Spleen (tissue), 11 donors: ENCODE data around the gene HSPA9. TPM values are rescaled to one million over a fixed set of nuclear protein-coding genes. Genes with fewer than 3 reads are reported as not detected.

Experiments used
- DNase-seq: peaks from one replicate; pipeline ENCODE4 v3.0.0-alpha.2; 2020
- H3K27ac ChIP-seq, 8 donors: fragments of 200-600 bp; sonication (generic) in 7 of 8; 1 replicate in 4 of 8; 2 replicates in 4 of 8; pipeline versions ENCODE4 v1.5.0 to v1.8.0; 2016 to 2021; ENCODE audit warnings: inconsistent platforms in 4 of 8, mild to moderate bottlenecking in 4 of 8, moderate library complexity in 1 of 8
- H3K27me3 ChIP-seq, 7 donors: fragments of 200-600 bp; sonication (generic) in 6 of 7; replicated peaks in 1 of 7; 1 replicate in 4 of 7; 2 replicates in 3 of 7; pipeline versions ENCODE4 v1.5.0 to v1.8.0; 2016 to 2021; ENCODE audit warnings: inconsistent platforms in 3 of 7, mild to moderate bottlenecking in 1 of 7
- H3K36me3 ChIP-seq, 6 donors: fragments of 200-600 bp; sonication (generic) in 5 of 6; 1 replicate in 4 of 6; 2 replicates in 2 of 6; pipeline versions ENCODE4 v1.5.0 to v1.8.0; 2016 to 2021; ENCODE audit warnings: inconsistent platforms in 2 of 6
- H3K4me1 ChIP-seq, 6 donors: fragments of 200-600 bp; sonication (generic) in 5 of 6; 1 replicate in 3 of 6; 2 replicates in 3 of 6; pipeline versions ENCODE4 v1.5.0 to v1.8.0; 2016 to 2021; ENCODE audit warnings: inconsistent platforms in 3 of 6
- H3K4me3 ChIP-seq, 8 donors: fragments of 200-600 bp; sonication (generic) in 7 of 8; 1 replicate in 4 of 8; 2 replicates in 4 of 8; pipeline versions ENCODE4 v1.5.0 to v1.8.0; 2016 to 2021; ENCODE audit warnings: inconsistent platforms in 4 of 8, mild to moderate bottlenecking in 4 of 8, moderate library complexity in 2 of 8
- H3K9me3 ChIP-seq, 8 donors: fragments of 200-600 bp; sonication (generic) in 7 of 8; 1 replicate in 4 of 8; 2 replicates in 4 of 8; pipeline versions ENCODE4 v1.5.0 to v1.8.0; 2016 to 2021; ENCODE audit warnings: inconsistent platforms in 4 of 8
- CTCF ChIP-seq, 11 experiments: fragments of 200-600 bp in 7 of 11; fragments of 450-650 bp in 4 of 11; sonication (generic) in 4 of 11; IDR thresholded peaks in 8 of 11; conservative IDR thresholded peaks in 3 of 11; 1 replicate in 7 of 11; 2 replicates in 4 of 11; pipeline versions ENCODE4 v1.4.0 to v1.8.0; 2016 to 2021; ENCODE audit warnings: antibody characterized with exemption in 11 of 11, inconsistent platforms in 4 of 11, mild to moderate bottlenecking in 1 of 11
- POLR2A ChIP-seq, 3 donors: fragments of 450-650 bp; IDR thresholded peaks; one replicate each; pipeline ENCODE4 v1.5.1; 2017; ENCODE audit warnings: antibody characterized with exemption in 3 of 3, mild to moderate bottlenecking in 1 of 3
- POLR2AphosphoS5 ChIP-seq, 3 donors: sonication (generic); formaldehyde crosslinking; IDR thresholded peaks; one replicate each; pipeline ENCODE4 v1.5.1; 2017; ENCODE audit warnings: antibody characterized with exemption in 3 of 3
- WGBS, 5 donors: extraction: QIAGEN DNeasy Blood & Tissue Kit in 3 of 5; methylation state at CpG; one replicate each; pipeline versions ENCODE4 v1.1.5 to v1.1.7; 2013 to 2018; 5-methylcytosine and 5-hydroxymethylcytosine counted together
- intact Hi-C: fragments of 100-400 bp; cut with DNase I; formaldehyde crosslinking; loops from one replicate; pipeline ENCODE4 v1.15.0; 2023; ENCODE audit warnings: low total_unique reads
- polyA plus RNA-seq, 3 donors: library from polyadenylated mRNA; stranded (reverse); fragments of 200-250 nt; gene quantifications; one replicate each; pipeline ENCODE4 v1.2.1, GENCODE V29; 2013
- total RNA-seq, 7 donors: library from RNA; depleted of rRNA in 3 of 7; stranded (reverse); fragments of >200 nt in 3 of 7; fragmentation: NEBNext Ultra II Directional in 4 of 7; extraction: Animal tissue kit (Norgen Biotek cat#: 25700) in 4 of 7; gene quantifications; one replicate each; pipeline versions ENCODE4 v1.1.0 to v1.2.1, GENCODE V29; 2016 to 2021
- donor health status: healthy with polysubstance abuse.
- donor health status: DM: no; HTN: no; CAD: no; lungs with moderate emphysema.
- donor health status: DM: no; HTN: no; CAD: no.
- donor health status: Bipolar disorder and iron deficiency.
- donor health status: healthy.
- donor health status: DM: no; HTN: no; CAD: no.
- donor health status: DM: yes; HTN: yes; CAD: no.

HSPA9 gene
- total and polyA plus RNA-seq, 10 donors: 50.4 to 187 (median 140) TPM

- no peaks in the 10 kb centered on the region for H3K9me3 ChIP-seq
- WGBS, 5 donors: 73 to 96% (median 77%) methylated on average over 1 of the region's 1 CpG
- H3K27ac ChIP-seq: no peak overlapping the region
- H3K27me3 ChIP-seq: no peaks in the 10 kb centered on the region
- H3K36me3 ChIP-seq: peaks cover 0 to 79% (median 1%) of the 10 kb centered on the region in 6 donors
- no peak overlapping the region for H3K4me3 ChIP-seq
- DNase-seq: no peak
- H3K4me1 ChIP-seq: peaks cover 0 to 81% (median 31%) of the 10 kb centered on the region in 6 donors
- TF ChIP-seq CTCF (IDR thresholded peaks at IDR 0.05 in 8 of 11, conservative IDR thresholded peaks at IDR 0.05 in 3 of 11) (no peak), POLR2AphosphoS5 (IDR thresholded peaks at IDR 0.05) (no peak), POLR2A (IDR thresholded peaks at IDR 0.05) (no peak)
- intact Hi-C loops: no loop called here
These were observed 47.0 kb downstream of the HSPA9 start for GRCh38 chr5:138528208-138528607.

- 68 to 91% (median 75%) methylated on average over 1 of the region's 1 CpG for WGBS, 5 donors
- H3K9me3 ChIP-seq: no peaks in the 10 kb centered on the region
- intact Hi-C loops: no loop called here
- no peak overlapping the region for H3K27ac ChIP-seq
- peaks cover 0 to 81% (median 28%) of the 10 kb centered on the region in 6 donors for H3K4me1 ChIP-seq
- H3K36me3 ChIP-seq: peaks cover 0 to 76% (median 3%) of the 10 kb centered on the region in 6 donors
- H3K27me3 ChIP-seq: no peaks in the 10 kb centered on the region
- DNase-seq: no peak
- H3K4me3 ChIP-seq: no peak overlapping the region
- TF ChIP-seq POLR2A (IDR thresholded peaks at IDR 0.05): no peak
- TF ChIP-seq CTCF (IDR thresholded peaks at IDR 0.05 in 8 of 11, conservative IDR thresholded peaks at IDR 0.05 in 3 of 11): no peak
- no peak for TF ChIP-seq POLR2AphosphoS5 (IDR thresholded peaks at IDR 0.05)
These were observed 48.0 kb downstream of the HSPA9 start for GRCh38 chr5:138527170-138527569.

- 95 to 98% (median 96%) methylated on average over 5 of the region's 5 CpGs for WGBS, 5 donors
- Histone ChIP-seq H3K4me1 (peaks cover 7 to 75% (median 20%) of the 10 kb centered on the region in 6 donors), H3K9me3 (no peaks in the 10 kb centered on the region), H3K27ac (no peak overlapping the region), H3K27me3 (no peaks in the 10 kb centered on the region), H3K4me3 (no peak overlapping the region), H3K36me3 (peaks cover 0 to 45% (median 4%) of the 10 kb centered on the region in 6 donors)
- TF ChIP-seq POLR2A (IDR thresholded peaks at IDR 0.05): no peak
- TF ChIP-seq CTCF (IDR thresholded peaks at IDR 0.05 in 8 of 11, conservative IDR thresholded peaks at IDR 0.05 in 3 of 11): no peak
- no peak for TF ChIP-seq POLR2AphosphoS5 (IDR thresholded peaks at IDR 0.05)
- intact Hi-C loops: no loop called here
- DNase-seq: no peak
These were observed 51.8 kb downstream of the HSPA9 start for GRCh38 chr5:138523406-138523805.

GRCh38 chr5:138520971-138521370, 54.2 kb downstream of the HSPA9 start:
- intact Hi-C loops: no loop called here
- peaks cover 3 to 53% (median 28%) of the 10 kb centered on the region in 6 donors for H3K36me3 ChIP-seq
- no peak overlapping the region for H3K4me3 ChIP-seq
- no peak for TF ChIP-seq POLR2A (IDR thresholded peaks at IDR 0.05)
- no peak for TF ChIP-seq POLR2AphosphoS5 (IDR thresholded peaks at IDR 0.05)
- TF ChIP-seq CTCF (IDR thresholded peaks at IDR 0.05 in 8 of 11, conservative IDR thresholded peaks at IDR 0.05 in 3 of 11): no peak
- no peaks in the 10 kb centered on the region for H3K27me3 ChIP-seq
- H3K9me3 ChIP-seq: no peaks in the 10 kb centered on the region
- WGBS, 5 donors: 91 to 98% (median 97%) methylated on average over 1 of the region's 1 CpG
- peaks cover 7 to 55% (median 16%) of the 10 kb centered on the region in 6 donors for H3K4me1 ChIP-seq
- DNase-seq: no peak
- peak overlapping the region in 1 of 8 donors; percentile 17 for H3K27ac ChIP-seq
